Measurements from ENCODE around the gene CECR2.

Gene CECR2

DNA sequence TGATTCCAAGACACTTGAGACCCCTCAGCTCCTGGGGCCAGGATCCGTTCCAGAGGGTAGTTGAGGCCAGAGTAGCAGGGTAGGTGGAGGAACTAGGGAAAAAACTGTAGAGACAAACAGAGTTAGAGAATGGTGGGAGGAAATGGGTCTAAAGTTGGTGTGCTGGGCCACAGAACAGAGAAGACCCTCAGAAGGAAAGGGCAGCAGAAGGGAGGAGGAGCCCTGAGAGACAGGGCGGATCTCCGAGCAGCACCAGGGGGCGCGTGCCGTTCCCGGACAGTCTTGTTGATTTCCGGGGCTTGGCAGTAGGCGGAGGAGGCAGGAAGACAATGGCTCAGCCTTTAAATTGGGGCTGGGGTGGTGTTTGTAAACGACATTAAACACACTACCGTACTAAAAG lies 2.4 kb upstream of the CECR2 start:
- in situ Hi-C loops (cut with MboI; ENCODE audit: low sequenced_read_pairs), result no loop called here

- in situ Hi-C loops (cut with MboI; ENCODE audit: low sequenced_read_pairs), result no loop called here
Observed at GRCh38 chr22:17368144-17368543, 1.1 kb upstream of the CECR2 start.

DNA sequence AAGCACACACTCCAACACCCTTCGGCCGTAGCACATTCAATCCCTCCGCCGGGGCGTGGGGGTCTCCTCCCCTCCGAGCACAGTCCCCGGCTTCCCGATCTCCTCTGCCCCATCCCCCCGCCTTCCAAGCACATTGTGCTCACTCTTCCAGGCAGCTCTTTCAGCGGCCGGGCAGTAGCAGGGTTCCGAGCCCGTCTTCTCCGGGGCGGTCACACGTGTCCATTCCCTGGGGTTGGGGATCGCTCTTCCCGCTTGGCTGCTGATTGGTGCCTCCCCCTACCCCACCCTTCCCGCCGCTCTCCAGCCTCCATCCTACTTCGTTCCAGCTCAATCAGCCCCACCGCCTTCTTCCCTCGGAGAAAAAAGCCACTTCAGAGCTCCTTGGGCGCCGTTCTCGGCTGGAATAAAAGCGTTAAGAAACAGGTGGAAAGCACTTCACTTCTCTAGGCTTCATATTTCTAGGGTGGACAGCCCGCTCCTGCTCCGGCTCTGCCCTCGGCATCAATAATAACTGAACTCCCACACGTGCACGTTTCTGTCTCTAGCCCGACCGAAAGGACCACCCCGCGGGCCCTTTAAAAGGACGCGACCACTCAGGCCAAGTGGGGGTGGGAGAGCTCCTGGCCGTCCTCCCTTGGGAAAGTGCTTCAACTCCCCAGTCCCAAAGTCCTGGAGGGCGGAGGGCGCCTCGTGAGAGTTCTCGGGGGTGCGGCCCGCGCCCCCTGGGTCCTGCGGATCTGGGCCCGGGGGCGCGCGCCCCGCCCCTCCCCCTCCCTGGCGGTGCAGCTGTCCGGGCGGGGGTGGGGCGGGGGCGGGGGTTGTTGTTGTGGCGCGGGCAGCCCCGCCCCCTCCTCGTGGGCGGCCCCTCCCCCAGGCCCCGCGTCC lies 464 bp upstream of the CECR2 start:
- in situ Hi-C loops (cut with MboI; ENCODE audit: low sequenced_read_pairs), result no loop called here

DNA sequence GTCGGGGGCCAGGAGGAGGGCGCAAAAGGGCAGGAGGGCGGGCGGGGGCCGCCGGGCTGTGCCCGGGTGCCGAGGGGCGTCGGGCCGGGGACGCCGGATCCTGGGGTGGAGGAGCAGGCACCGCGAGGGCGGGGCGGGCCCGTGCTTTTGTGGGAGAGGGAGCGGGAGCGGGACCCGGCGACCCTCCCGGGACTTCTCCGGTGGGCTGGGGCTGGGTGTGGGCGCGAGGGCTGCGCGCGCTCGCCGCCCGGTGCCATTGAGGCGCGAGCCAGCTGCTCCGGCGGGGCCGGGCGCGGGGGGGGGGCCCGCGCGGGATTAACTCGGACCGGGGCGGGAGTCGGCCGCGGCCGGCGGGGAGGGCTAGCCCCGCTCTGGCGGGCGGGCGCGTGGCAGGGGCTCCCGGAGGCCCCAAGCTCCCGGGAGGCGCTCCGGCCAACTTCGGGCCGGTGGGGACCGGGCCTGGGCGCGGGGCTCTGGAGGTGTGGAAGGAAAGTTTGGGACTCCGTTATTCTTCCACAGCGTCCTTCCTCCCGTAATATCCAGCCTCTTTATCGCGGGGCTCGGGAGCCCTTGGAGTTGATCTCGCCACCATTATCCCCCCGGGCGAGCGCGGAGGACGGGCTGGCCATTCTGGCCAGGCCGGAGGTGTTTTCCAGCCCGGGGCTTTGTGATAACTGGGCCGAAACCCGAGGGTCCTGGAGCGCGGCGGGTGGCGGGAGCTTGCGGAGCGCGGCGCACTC lies 936 bp downstream of the CECR2 start:
- in situ Hi-C loops (cut with MboI; ENCODE audit: low sequenced_read_pairs), result no loop called here

DNA sequence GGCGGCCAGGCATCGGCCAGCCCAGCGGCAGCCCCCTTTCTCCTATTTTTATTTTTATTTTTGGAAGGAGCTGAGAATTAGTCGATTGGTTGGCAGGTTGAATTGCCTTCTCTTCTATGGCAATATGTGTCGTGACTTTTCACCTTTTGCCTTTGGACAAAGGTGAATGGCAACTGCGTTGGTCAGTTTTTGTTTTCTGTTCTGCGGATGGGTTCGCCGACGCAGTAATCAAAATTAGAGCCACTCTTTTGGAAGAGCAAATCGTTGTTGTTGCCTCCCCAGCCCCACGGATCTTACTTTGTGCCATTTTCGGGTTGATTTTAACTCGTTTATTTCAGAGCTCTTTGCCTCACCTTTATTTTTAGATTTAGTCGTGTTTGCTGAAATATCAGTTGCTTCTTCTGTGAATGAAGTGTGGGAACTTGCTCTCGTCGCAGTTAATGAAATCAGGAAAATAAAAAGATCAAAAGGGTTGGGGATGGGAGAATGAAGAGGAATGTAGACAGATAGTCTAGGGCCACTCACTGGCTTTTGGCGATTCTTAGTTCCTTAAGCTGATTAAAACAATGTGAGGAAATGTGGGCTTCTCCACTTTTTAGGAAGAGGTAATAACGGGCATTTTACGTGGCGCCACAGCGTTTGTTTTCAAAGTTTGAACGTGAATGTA lies 1.6 kb downstream of the CECR2 start:
- in situ Hi-C loops (cut with MboI; ENCODE audit: low sequenced_read_pairs), result no loop called here

DNA sequence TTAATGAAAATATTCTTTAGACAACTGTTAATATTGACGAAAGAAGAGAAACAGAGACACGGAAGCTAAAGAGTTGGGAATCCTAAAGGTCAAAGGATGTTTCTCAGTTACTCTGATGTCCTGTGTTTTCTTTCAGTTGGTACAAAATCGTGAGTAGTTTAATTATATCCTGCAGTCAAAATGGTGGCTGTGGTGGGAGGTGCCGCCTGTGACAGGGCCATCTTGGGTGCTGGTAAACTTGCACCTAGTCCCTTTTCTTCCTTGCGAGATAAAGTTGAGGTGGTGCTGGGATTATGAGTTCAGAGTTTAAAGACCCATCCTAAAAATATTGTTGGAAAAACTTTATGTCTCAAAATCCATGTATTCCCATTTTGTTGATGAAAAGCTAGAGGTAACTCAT lies 2.2 kb downstream of the CECR2 start:
- in situ Hi-C loops (cut with MboI; ENCODE audit: low sequenced_read_pairs), result no loop called here

DNA sequence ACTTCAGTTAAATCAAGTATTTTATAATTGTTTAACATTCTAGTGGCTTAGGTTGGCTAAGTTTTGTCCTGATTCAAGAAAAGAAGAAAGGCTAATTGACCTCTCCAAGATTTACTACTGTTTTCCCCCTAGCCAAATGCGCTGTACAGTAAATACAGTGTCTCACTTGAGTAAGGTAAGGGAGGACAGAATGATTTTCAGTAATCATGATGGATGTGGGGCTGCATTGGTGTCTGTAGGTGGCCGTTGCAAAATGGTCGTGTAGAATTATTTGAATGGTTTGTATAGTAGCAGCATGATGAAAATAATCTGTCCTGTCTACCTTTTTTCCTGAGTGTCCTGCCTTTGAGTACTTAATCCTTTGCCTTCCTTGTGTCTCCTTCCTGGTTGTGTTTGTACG lies 4.6 kb downstream of the CECR2 start:
- in situ Hi-C loops (cut with MboI; ENCODE audit: low sequenced_read_pairs), result no loop called here

- in situ Hi-C loops (cut with MboI; ENCODE audit: low sequenced_read_pairs), result no loop called here
Observed at GRCh38 chr22:17375914-17376614, 6.8 kb downstream of the CECR2 start.

- in situ Hi-C loops (cut with MboI; ENCODE audit: low sequenced_read_pairs), result no loop called here
Observed at GRCh38 chr22:17376950-17377349, 7.7 kb downstream of the CECR2 start.

DNA sequence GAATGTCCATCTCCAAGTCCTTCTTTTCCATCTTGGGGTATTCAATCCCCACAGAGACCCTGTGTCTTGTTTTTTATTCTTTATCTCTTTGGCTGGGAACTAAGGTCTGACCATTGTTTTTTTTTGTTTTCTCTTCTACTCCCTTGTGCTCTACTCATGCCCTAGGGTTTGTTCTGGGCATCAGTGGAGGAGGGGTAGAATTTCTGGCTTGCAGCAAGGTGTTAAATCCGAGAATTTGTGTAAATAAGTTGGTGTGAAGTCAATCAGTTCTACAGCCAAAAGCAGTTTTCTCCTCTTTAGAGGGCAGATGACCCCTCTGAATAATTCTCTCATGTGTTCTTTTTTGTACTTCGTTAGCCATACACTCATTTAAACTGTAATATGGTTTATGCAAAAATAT lies 10.7 kb downstream of the CECR2 start:
- in situ Hi-C loops (cut with MboI; ENCODE audit: low sequenced_read_pairs), result no loop called here

GRCh38 chr22:17380359-17381087 lies 11.3 kb downstream of the CECR2 start:
- in situ Hi-C loops (cut with MboI; ENCODE audit: low sequenced_read_pairs), result no loop called here

- in situ Hi-C loops (cut with MboI; ENCODE audit: low sequenced_read_pairs), result no loop called here
Observed at GRCh38 chr22:17381192-17381913, 12.1 kb downstream of the CECR2 start.

GRCh38 chr22:17384612-17385330 lies 15.5 kb downstream of the CECR2 start:
- in situ Hi-C loops (cut with MboI; ENCODE audit: low sequenced_read_pairs), result no loop called here

DNA sequence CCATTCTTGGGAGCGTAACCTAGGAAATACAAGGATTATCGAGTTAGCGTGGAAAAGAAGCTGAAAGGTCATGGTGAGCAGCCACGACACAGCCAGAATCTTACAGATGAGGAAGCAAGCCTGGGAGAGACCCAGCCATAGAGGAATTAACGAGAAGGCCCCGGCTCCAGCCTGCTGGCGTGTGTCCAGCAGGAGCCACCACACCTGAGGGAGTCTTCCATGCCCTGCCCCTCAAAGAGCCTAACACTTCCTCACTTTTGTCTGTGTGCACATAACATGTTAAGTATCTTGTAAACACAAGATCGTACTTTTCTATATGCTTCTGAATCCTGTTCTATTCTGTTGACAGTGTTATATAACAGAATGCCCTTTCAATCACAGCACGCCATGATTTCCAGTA lies 18.1 kb downstream of the CECR2 start:
- in situ Hi-C loops (cut with MboI; ENCODE audit: low sequenced_read_pairs), result no loop called here

DNA sequence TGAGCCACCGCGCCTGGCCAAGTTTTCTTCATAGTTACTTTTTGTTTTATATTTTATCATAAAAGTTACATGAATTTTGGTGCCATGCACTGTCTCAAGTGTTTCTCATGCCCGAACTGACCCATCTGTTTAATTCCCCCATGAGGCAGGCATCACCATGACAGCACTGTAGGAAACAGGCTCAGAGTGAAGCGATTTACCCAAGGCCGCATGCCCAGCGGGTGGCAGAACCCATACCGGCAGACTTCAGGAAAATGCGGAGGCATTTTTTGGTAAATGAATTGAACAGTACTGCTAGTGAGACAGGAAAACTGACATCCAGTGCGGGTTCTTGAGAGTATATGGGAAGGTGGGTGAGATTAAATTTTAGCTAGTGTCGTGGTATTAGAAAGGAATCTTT lies 19.0 kb downstream of the CECR2 start:
- in situ Hi-C loops (cut with MboI; ENCODE audit: low sequenced_read_pairs), result no loop called here

DNA sequence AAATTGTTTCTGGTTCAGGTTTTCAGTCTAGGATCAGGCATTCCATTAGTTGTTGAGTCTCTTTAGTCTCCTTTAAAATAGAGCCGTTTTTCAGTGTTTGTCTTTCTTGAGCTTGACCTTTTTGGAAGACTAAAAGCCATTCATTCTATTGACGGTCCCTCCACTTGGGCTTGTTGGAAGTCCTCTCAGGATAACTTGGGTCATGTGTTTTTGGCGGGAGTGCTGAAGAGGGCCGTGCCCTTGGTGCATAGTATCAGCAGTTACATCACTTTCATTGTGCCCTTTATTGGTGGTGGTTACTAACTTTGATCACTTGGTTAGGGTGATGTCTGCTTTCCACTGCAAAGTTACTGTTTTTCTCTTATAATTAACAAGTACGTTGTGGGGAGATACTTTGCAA lies 20.8 kb downstream of the CECR2 start:
- in situ Hi-C loops (cut with MboI; ENCODE audit: low sequenced_read_pairs), result no loop called here

DNA sequence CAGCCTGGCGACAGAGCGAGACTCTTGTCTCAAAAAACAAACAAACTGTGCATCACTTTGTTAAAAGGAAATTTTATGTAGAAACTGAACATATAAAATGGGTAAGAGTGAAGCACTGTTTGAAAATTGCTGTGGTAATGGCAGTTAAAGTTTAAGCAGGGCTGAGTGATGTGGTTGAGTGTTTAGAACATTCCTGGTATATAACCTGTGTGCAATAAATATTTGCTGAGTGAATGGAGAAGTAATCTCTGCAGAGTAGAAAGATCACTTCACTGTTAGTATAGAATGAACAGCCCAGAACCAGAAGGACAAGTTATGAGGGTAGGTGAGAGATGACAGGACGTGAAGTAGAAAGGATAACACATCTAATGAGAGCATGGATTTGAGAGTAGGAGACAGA lies 27.3 kb downstream of the CECR2 start:
- in situ Hi-C loops (cut with MboI; ENCODE audit: low sequenced_read_pairs), result no loop called here

- in situ Hi-C loops (cut with MboI; ENCODE audit: low sequenced_read_pairs), result no loop called here
Observed at GRCh38 chr22:17397756-17398547, 28.7 kb downstream of the CECR2 start.

Data from HL-60/S4 (cell line).